K562 (cell line): ENCODE measurements around the gene KLF13. TPM values are rescaled to one million over a fixed set of nuclear protein-coding genes. Genes with fewer than 3 reads are reported as not detected.

Experiments used
- ASH1L ChIP-seq: fragments of 450-650 bp; IDR thresholded peaks from 2 replicates; pipeline ENCODE4 v1.6.1; 2018; ENCODE audit warnings: borderline replicate concordance, mild to moderate bottlenecking, low read depth; ENCODE audit not compliant: partially characterized antibody
- CCAR2 ChIP-seq: fragments of 200-400 bp; formaldehyde crosslinking; IDR thresholded peaks from 2 replicates; pipeline ENCODE4 v1.6.1; 2017; ENCODE audit warnings: mild to moderate bottlenecking, low read depth, low read length
- CREB5 ChIP-seq: fragments of 250-450 bp; sonication (Bioruptor Pico); IDR thresholded peaks from 2 replicates; pipeline ENCODE4 v1.5.0; 2020; ENCODE audit warnings: mild to moderate bottlenecking
- SMARCA4 ChIP-seq: fragments of 450-650 bp; IDR thresholded peaks from 2 replicates; pipeline ENCODE4 v1.6.1; 2016
- TCF7 ChIP-seq: sonication (generic); IDR thresholded peaks from 2 replicates; pipeline ENCODE4 v1.6.1; 2016; ENCODE audit warnings: antibody characterized with exemption, borderline replicate concordance
- ZBTB33 ChIP-seq: sonication (generic); formaldehyde crosslinking; IDR thresholded peaks from 2 replicates; pipeline ENCODE4 v1.8.1; 2023; ENCODE audit warnings: mild to moderate bottlenecking, missing genetic modification reagents
- polyA plus RNA-seq, 8 experiments: library from polyadenylated mRNA; depleted of rRNA in 4 of 8; stranded (reverse) in 5 of 8; unstranded in 3 of 8; fragments of >200 nt; fragmentation: Nextera tagmentation in 2 of 8; fragmentation: Illumina TruSeq in 1 of 8; extraction: Ambion mirVana in 2 of 8; extraction: Trizol in 1 of 8; gene quantifications; 2 replicates each; pipeline versions ENCODE4 v1.2.1 to v1.2.3, GENCODE V29; 2011 to 2014; ENCODE audit warnings: inconsistent platforms in 1 of 8, missing spikeins in 1 of 8
- total RNA-seq, 7 experiments: library from RNA; depleted of rRNA in 6 of 7; stranded (reverse); fragments of >200 nt in 6 of 7; fragmentation: Illumina TruSeq in 2 of 7; extraction: Trizol in 2 of 7; gene quantifications; 2 replicates each; pipeline versions ENCODE4 v1.2.1 to v1.2.3, GENCODE V29; 2011 to 2021; ENCODE audit warnings: low replicate concordance in 1 of 7
- TF ChIP-seq, protein P1 (sequence below): fragments of 450-650 bp; IDR thresholded peaks from 2 replicates; pipeline ENCODE4 v1.6.1; 2014; ENCODE audit warnings: low read depth, mild to moderate bottlenecking, moderate library complexity, borderline replicate concordance
- TF ChIP-seq, protein P2 (sequence below): sonication (generic); formaldehyde crosslinking; IDR thresholded peaks from 2 replicates; pipeline ENCODE4 v1.4.0; 2020; ENCODE audit warnings: mild to moderate bottlenecking, missing genetic modification reagents
- TF ChIP-seq, protein P3 (sequence below): fragments of 250-450 bp; sonication (Bioruptor Pico); IDR thresholded peaks from 2 replicates; pipeline ENCODE4 v1.8.0; 2021; ENCODE audit warnings: moderate library complexity, mild to moderate bottlenecking, inconsistent platforms
- TF ChIP-seq, protein P4 (sequence below): sonication (generic); formaldehyde crosslinking; IDR thresholded peaks from 2 replicates; pipeline ENCODE4 v1.8.0; 2022; ENCODE audit warnings: mild to moderate bottlenecking, missing genetic modification reagents
- TF ChIP-seq, protein P5 (sequence below), 2 experiments: IDR thresholded peaks in 1 of 2; conservative IDR thresholded peaks in 1 of 2; 2 replicates each; pipeline ENCODE4 v1.6.1; 2016; ENCODE audit warnings: low read depth in 2 of 2, mild to moderate bottlenecking in 1 of 2, missing compliant biosample characterization in 1 of 2, missing genetic modification characterization in 1 of 2, moderate library complexity in 1 of 2

The KLF13 gene
- total and polyA plus RNA-seq, 9 of the 15 experiments (the other 6 are each of a cell fraction or from before 2014, with no cell fraction given) = 1.8 to 10.5 (median 4.8) TPM

GRCh38 chr15:31402511-31403056 is 75.9 kb downstream of the KLF13 start (continued):
- TF ChIP-seq, protein P1, sequence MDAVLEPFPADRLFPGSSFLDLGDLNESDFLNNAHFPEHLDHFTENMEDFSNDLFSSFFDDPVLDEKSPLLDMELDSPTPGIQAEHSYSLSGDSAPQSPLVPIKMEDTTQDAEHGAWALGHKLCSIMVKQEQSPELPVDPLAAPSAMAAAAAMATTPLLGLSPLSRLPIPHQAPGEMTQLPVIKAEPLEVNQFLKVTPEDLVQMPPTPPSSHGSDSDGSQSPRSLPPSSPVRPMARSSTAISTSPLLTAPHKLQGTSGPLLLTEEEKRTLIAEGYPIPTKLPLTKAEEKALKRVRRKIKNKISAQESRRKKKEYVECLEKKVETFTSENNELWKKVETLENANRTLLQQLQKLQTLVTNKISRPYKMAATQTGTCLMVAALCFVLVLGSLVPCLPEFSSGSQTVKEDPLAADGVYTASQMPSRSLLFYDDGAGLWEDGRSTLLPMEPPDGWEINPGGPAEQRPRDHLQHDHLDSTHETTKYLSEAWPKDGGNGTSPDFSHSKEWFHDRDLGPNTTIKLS = no peak
- TF ChIP-seq, protein P2, sequence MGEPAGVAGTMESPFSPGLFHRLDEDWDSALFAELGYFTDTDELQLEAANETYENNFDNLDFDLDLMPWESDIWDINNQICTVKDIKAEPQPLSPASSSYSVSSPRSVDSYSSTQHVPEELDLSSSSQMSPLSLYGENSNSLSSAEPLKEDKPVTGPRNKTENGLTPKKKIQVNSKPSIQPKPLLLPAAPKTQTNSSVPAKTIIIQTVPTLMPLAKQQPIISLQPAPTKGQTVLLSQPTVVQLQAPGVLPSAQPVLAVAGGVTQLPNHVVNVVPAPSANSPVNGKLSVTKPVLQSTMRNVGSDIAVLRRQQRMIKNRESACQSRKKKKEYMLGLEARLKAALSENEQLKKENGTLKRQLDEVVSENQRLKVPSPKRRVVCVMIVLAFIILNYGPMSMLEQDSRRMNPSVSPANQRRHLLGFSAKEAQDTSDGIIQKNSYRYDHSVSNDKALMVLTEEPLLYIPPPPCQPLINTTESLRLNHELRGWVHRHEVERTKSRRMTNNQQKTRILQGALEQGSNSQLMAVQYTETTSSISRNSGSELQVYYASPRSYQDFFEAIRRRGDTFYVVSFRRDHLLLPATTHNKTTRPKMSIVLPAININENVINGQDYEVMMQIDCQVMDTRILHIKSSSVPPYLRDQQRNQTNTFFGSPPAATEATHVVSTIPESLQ (CRISPR knock-in tag) = no peak
- TF ChIP-seq CREB5 (CRISPR knock-in tag) (no peak), SMARCA4 (no peak), TCF7 (no peak), ZBTB33 (CRISPR knock-in tag) (no peak), CCAR2 (no peak), ASH1L (no peak)
- TF ChIP-seq, protein P3, sequence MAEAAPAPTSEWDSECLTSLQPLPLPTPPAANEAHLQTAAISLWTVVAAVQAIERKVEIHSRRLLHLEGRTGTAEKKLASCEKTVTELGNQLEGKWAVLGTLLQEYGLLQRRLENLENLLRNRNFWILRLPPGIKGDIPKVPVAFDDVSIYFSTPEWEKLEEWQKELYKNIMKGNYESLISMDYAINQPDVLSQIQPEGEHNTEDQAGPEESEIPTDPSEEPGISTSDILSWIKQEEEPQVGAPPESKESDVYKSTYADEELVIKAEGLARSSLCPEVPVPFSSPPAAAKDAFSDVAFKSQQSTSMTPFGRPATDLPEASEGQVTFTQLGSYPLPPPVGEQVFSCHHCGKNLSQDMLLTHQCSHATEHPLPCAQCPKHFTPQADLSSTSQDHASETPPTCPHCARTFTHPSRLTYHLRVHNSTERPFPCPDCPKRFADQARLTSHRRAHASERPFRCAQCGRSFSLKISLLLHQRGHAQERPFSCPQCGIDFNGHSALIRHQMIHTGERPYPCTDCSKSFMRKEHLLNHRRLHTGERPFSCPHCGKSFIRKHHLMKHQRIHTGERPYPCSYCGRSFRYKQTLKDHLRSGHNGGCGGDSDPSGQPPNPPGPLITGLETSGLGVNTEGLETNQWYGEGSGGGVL = no peak
- TF ChIP-seq, protein P4, sequence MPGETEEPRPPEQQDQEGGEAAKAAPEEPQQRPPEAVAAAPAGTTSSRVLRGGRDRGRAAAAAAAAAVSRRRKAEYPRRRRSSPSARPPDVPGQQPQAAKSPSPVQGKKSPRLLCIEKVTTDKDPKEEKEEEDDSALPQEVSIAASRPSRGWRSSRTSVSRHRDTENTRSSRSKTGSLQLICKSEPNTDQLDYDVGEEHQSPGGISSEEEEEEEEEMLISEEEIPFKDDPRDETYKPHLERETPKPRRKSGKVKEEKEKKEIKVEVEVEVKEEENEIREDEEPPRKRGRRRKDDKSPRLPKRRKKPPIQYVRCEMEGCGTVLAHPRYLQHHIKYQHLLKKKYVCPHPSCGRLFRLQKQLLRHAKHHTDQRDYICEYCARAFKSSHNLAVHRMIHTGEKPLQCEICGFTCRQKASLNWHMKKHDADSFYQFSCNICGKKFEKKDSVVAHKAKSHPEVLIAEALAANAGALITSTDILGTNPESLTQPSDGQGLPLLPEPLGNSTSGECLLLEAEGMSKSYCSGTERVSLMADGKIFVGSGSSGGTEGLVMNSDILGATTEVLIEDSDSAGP (CRISPR knock-in tag) = no peak
- TF ChIP-seq, protein P5, sequence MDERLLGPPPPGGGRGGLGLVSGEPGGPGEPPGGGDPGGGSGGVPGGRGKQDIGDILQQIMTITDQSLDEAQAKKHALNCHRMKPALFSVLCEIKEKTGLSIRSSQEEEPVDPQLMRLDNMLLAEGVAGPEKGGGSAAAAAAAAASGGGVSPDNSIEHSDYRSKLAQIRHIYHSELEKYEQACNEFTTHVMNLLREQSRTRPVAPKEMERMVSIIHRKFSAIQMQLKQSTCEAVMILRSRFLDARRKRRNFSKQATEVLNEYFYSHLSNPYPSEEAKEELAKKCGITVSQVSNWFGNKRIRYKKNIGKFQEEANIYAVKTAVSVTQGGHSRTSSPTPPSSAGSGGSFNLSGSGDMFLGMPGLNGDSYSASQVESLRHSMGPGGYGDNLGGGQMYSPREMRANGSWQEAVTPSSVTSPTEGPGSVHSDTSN (CRISPR knock-in tag; IDR thresholded peaks at IDR 0.05; ENCODE audit: low read depth) = no peak
- TF ChIP-seq, protein P5 (tag; conservative IDR thresholded peaks at IDR 0.05; ENCODE audit: low read depth) = no peak
- TF ChIP-seq, all 486 proteins: peak for 0
